Esophagus muscularis mucosa (tissue), 4 donors: Measurements from ENCODE around the gene CCR6.

Experiments
- EP300 ChIP-seq: sonication (generic); formaldehyde crosslinking; IDR thresholded peaks from one replicate; pipeline ENCODE4 v1.6.1; 2017; ENCODE audit warnings: antibody characterized with exemption
- POLR2A ChIP-seq: fragments of 450-650 bp; IDR thresholded peaks from one replicate; pipeline ENCODE4 v1.6.1; 2017; ENCODE audit warnings: antibody characterized with exemption, moderate library complexity, mild to moderate bottlenecking, low read depth
- TF ChIP-seq, protein P1 (sequence below), 3 experiments: fragments of 200-600 bp in 2 of 3; fragments of 450-650 bp in 1 of 3; sonication (generic) in 2 of 3; IDR thresholded peaks; one replicate each; pipeline ENCODE4 v1.5.1; 2017 to 2019; ENCODE audit warnings: antibody characterized with exemption in 3 of 3, mild to moderate bottlenecking in 2 of 3, moderate library complexity in 1 of 3

DNA sequence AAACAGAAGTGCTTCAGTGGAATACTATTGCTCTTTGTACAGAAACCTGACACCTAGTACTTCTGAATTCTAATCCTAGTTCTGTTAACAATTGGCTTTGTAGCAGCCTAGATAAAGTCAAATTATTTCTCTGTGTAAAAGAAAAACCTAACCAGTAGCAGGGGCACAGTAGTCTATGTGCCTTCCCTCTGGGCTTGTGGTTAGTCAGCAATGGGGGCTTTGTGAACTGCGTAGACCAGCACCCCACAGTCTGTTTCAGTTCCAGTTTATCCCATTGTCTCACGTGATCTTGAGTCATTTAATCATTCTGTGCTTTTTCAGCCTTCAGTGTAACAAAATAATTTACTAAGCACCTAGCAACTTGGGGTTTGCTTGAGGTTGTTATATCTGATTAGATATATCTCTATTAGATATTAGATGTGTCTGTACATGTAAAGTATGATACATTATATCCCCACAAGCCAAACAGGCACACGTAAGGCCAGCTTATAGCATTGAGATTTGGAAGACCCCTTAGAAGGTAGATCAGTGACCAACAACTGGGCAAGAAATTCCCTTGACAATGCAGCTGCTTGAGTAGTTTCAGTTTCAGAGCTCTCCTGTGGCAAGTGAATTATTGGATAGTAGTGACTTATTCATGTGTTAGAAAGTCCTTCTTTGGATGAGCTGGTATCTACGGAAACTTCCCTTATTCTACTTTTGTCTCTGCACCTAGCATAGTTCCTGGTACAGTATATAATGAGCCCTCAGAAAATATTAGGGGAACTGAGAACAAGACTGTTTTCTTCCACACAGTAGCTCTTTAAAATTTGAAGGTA, 27.9 kb upstream of the CCR6 start:
- TF ChIP-seq, protein P1, sequence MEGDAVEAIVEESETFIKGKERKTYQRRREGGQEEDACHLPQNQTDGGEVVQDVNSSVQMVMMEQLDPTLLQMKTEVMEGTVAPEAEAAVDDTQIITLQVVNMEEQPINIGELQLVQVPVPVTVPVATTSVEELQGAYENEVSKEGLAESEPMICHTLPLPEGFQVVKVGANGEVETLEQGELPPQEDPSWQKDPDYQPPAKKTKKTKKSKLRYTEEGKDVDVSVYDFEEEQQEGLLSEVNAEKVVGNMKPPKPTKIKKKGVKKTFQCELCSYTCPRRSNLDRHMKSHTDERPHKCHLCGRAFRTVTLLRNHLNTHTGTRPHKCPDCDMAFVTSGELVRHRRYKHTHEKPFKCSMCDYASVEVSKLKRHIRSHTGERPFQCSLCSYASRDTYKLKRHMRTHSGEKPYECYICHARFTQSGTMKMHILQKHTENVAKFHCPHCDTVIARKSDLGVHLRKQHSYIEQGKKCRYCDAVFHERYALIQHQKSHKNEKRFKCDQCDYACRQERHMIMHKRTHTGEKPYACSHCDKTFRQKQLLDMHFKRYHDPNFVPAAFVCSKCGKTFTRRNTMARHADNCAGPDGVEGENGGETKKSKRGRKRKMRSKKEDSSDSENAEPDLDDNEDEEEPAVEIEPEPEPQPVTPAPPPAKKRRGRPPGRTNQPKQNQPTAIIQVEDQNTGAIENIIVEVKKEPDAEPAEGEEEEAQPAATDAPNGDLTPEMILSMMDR (IDR thresholded peaks at IDR 0.05), result no peak
- TF ChIP-seq POLR2A (no peak), EP300 (no peak)
